NCI-H748 (cell line): ENCODE data around the gene RNPEP.
A peak's percentile ranks its signal among the peaks of the same experiment; 100 is the strongest.
"Not testable (repeated sequence)": the region's sequence is repeated elsewhere in the genome, so short reads cannot be mapped to it uniquely, and the experiment has no call there.

Source experiments
- DNase-seq: peaks from one replicate; lab custom pipeline; 2025; ENCODE audit not compliant: unreplicated experiment; lab: John Stamatoyannopoulos, UW

Gene RNPEP, protein sequence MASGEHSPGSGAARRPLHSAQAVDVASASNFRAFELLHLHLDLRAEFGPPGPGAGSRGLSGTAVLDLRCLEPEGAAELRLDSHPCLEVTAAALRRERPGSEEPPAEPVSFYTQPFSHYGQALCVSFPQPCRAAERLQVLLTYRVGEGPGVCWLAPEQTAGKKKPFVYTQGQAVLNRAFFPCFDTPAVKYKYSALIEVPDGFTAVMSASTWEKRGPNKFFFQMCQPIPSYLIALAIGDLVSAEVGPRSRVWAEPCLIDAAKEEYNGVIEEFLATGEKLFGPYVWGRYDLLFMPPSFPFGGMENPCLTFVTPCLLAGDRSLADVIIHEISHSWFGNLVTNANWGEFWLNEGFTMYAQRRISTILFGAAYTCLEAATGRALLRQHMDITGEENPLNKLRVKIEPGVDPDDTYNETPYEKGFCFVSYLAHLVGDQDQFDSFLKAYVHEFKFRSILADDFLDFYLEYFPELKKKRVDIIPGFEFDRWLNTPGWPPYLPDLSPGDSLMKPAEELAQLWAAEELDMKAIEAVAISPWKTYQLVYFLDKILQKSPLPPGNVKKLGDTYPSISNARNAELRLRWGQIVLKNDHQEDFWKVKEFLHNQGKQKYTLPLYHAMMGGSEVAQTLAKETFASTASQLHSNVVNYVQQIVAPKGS

DNA sequence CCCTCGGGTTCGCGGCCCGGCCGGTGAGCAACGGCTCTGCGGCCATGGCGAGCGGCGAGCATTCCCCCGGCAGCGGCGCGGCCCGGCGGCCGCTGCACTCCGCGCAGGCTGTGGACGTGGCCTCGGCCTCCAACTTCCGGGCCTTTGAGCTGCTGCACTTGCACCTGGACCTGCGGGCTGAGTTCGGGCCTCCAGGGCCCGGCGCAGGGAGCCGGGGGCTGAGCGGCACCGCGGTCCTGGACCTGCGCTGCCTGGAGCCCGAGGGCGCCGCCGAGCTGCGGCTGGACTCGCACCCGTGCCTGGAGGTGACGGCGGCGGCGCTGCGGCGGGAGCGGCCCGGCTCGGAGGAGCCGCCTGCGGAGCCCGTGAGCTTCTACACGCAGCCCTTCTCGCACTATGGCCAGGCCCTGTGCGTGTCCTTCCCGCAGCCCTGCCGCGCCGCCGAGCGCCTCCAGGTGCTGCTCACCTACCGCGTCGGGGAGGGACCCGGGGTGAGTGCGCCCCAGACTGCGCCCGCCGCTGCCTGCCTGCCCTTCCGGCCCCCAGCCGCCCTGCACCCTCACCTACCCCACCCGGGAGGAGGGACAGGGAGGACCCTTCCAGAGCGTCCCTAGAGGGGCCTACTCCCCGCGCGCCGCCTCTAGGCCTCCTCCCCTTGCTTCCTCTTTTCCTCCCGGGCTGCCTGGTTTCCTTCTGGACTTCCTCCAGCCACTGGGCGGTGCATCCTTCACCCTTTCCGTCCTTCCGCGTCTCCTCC is at the start of gene RNPEP:
Gene RNPEP, plus strand, starts transcription at position 26 of the 757 bp plus-strand sequence. Its CDS starts 19 bp downstream, at position 45.
- peak; percentile 69 for DNase-seq

DNA sequence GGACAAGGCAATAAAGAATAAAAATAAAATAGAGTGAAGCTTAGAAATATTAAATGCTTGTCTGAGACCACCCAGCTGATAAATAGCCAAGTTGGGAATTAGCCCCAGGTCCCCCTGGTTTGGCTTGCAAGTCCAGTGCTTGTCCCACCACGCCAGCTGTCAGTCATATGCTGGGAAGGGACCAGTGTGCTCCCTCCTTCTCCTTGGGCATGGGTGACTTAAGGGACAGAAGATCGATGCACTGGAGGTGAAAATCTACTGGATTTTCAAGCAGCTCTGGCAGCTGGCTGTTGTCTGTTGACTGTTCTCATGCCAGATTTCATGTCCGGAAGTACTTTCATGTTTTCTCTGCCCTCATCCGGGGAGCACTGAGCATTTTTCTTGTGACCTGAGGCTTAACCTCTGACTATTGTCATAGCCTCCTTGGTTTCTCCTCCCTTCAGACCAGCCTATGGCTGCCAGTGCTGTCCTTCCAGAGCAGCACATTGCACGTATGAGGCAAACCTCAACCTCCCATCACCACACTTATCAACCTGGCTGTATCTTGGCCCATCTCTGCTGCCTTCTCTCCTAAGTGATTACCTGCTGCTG is 48.5 kb upstream of the RNPEP start:
- DNase-seq: no peak

DNA sequence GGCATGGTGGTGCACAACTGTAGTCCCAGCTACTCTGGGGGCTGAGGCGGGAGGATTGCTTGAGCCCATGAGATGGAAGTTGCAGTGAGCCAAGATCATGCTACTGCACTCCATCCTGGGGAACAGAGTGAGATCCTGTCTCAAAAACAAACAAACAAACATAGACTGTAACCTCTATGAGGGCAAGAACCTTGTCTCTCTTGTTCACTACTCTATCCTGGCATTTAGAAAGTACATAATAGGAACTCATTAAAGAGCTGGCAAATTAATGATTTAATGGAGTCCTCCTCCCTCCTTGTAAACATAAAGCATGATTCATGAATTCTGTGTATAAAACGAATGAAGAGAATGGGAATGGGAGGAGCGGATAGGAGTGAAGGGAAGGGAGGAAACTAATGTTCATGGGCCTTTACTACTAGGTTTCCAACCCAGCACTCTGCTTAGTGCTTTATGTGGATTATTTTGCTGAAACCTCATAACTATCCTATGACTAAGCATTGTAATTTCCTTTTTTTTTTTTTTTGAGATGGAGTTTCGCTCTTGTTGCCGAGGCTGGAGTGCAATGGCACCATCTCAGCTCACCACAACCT is 44.7 kb upstream of the RNPEP start:
- DNase-seq: no peak

DNA sequence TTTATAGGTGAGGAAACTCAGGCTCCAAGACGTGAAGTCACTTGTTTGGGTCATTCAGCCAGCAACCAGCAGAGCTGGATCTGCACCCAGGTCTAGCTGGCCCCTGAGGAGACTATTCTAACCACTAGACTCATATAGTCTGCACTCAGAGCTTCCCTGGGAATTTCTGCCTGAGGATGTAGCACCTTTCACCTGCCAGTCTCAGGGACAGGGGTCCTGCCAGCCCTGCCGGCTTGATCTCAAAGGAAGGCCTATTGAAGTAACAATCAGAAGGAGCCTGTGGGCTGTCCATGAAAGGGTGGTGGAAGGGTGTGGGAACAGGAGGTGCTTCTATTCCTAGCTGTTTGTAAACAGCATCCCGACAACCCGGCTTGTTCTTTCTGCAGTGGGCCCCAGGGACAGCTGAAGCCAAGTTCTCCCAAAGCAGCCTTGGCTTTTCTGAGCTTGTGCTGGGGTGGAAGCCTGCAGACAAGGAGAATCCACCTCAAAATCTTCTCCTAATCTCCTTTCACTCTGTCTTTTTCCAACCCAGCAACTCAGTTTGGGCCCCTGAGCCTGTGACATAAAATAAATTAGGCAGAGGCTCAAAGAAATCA is 43.9 kb upstream of the RNPEP start:
- DNase-seq: no peak

DNA sequence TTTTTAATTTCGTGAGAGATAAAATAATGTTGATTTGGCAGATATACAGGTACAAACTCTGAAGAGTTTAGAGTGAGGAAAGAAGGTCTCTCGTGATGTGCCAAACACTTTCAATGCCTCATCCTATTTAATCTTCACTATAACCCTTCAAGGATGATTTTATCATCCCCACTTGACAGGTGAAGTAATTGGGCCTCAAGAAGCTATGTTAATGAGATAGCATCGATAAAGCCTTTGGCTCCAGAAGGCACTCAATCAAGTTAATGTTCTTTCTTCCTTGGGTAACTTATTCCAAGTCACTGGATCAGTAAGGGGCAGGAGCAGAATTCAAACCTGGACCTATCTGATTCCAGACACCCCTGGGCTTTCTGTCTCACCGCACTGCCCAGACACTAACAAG is 43.3 kb upstream of the RNPEP start:
- DNase-seq: no peak

DNA sequence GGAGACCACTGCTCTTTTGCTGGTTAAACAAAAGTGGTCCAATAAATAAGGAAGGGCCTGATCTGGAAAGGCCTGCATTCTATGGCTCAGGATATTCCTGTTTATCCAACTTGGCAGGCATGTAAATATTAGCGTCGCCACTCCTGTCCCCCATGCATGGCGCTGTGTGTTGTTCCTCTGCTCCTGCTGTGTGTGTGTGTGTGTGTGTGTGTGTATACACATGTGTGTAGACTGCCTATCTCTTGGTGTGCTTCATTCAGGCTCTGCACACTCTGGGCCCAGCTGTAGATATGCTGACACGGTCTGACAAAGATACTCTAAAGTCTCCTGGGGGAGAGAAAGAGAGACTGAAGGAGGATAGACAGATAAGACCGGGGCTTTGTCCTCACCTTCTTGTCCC is 42.9 kb upstream of the RNPEP start:
- DNase-seq: no peak

DNA sequence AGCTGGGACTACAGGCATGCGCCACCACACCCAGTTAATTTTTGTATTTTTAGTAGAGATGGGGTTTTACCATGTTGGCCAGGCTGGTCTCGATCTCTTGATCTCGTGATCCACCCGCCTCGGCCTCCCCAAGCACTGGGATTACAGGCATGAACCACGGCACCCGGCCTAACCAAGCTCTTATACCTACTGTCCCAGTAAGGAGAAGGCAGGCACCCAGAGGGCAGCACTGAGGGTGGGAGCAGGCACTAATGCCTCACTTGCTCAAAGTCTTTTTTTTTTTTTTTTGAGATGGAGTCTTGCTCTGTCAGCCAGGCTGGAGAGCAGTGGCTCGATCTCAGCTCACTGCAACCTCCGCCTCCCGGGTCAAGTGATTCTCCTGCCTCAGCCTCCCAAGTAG is 42.1 kb upstream of the RNPEP start:
- DNase-seq: not testable (repeated sequence)

DNA sequence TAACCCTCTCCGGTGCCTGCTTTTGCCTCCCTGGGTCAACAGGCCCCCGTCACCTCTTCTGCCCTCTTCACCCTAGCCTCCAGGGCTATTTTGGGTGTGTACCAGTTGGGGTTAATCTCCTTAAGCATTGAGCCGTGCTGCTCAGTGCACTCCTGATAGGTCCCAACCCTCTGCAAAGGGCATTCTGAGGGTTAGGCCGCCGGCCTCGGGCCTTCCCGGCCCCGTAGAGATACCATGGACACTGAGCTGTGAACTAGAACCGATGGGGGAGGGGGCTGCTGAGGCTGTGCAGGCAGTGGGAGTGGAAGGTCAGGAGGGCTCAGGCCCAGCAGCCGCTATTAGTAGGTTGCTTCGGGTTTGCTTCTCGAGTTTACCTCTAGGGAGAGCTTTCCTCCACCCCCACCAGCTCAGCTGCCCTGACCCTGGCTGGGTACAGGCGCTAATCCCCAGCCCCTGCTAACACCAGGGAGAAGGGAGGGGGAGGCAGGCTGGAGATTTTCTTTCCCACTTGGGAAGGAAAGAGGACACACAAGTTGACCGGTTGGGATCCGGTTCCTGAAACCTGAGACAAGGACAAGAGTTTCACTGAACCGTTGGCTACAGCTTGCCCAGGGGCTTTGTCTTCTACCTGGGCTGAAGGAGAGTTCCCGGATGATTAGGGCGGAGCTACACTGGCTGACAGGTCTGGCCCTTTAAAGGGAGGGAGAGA is 40.9 kb upstream of the RNPEP start:
- DNase-seq: no peak

DNA sequence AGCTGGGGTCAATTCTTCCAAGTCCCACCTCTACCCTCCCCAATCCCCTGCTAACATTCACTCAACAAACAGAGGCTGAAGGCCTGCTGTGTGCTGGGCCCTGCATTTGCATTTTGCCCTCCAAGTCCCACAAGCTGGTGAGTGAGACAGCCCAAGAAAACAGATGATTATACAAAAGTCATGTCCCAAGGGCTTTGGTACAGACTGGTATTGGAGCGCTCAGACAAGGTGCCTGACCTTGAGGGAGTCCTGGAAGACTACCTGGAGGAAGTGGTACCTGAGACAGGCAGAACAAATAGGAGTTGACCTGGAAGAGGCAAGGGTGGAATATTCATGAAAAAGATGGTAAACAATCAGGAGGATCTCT is 40.3 kb upstream of the RNPEP start:
- no peak for DNase-seq

DNA sequence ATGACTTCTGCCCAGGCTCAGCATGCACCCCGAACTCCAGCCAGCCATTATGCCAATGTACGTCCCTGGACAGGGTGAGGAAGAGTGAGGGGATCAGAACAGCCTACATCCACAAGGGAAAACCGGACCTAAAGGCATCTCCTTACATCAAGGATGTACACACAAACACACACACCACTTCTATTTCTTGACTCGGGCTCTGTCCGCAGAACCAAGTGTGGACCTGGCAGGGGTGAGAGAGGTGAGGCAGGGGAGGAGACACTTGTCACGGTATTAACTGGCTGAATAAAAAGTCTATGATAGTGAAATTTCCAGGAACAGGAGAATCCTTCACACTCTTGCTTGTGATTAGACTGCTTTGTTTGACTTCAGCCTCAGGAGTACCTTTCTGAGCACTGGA is 38.4 kb upstream of the RNPEP start:
- DNase-seq: no peak

DNA sequence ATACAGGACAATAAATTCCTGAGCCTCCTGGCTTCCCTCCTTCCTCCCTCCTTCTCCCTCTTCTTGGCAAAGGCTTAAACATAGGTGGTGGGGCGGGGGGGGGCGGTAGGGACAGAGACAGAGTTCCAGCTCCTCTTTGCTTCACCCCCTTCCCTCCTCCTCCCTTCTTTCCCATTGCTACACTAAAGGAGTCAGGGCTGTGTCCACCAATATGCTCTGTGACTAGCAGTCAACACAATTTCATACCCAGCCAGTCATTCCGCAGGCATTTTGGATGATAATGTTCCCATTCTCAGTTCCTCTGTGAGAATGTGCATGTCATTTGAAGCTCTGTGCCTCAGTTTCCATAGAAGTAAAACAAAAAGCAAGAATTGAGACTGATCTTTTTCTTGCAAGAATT is 37.8 kb upstream of the RNPEP start:
- no peak for DNase-seq

DNA sequence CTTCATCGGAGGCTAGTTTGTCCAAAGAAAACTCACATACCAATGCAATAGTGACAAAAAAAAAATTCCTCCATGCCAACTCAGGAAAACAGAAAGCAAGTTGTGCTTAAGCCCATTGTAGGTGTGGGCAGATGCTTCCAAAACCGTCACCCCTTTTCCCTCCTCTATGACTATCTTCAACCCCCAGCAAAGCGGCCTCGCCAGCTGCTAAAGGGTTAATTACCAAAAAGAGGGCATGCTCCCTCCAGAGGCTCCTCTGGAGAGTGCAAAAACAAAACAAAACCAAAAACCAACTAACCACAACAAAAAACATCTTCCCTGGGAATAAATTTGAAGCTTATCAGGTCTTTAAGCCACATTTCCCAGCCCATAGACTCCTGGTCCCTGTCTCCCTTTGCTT is 37.3 kb upstream of the RNPEP start:
- no peak for DNase-seq

DNA sequence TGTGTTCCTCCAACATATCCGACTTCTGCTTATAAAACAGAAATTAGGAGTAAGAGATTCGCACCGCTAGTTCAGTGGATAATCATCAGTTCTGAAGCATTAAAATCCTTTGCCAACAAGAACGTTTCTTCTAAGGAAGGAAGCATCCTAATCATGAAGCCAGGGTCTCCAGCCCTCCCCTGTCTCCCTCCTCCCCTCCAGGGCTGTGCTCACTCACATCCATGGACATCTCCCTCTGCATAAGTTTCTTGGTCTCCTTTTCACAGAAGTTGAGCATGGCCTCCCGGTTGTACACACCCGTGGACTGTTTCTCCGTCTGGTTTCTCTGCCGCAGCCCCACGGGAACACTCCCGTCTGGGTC is 36.6 kb upstream of the RNPEP start:
- no peak for DNase-seq

DNA sequence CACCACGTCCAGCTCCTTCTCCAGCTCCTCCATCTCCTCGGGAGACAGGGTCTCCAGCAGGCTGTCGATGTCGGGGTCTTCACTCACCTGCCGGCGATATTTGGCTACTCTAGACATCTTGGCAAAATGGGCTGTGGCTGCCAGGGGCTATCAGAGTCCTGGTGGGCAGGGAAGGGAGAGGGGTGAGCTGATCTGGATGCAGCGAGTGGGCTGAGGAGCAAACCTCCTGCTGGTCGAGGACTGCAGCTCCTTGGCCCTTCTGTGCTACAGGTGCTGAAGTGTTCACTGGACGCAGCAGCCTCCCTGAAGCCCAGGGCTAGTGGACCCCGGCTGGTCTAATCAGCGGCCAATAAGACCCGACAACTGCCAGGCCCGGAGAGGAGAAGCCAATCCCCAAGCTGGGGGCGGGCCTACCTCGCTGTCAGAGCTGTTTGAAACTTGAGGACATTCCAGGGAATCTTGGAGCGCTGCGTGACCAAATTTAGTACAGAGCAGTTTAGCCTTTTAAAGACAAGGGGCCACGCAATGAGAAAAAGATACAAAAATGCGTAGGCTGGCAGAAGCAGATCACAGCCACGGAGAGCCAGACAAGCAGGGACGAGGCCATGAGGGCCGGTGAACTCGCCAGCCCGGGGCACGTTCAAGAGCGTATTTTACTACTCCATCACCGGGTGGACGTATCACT is 36.1 kb upstream of the RNPEP start, which contains the start of gene LMOD1:
Gene LMOD1, minus strand, starts transcription at position 325 of the 685 bp plus-strand sequence. Its CDS starts 208 bp downstream, at position 117.
- DNase-seq: peak; percentile 65

DNA sequence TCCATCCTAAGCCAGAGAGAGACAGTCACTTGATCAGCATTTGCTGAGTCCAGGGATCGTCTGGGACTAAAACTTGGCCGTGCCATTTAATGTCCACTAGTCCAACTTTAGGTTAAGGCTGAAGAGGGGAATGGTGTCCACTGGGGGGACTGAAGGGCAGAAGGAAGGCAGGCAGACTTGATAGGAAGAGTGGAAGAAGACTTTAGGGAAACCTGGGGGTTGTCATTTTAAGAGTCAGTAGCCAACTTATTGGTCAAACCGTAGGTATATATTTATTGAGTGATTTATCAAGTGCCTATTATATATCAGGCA is 34.8 kb upstream of the RNPEP start:
- no peak for DNase-seq

DNA sequence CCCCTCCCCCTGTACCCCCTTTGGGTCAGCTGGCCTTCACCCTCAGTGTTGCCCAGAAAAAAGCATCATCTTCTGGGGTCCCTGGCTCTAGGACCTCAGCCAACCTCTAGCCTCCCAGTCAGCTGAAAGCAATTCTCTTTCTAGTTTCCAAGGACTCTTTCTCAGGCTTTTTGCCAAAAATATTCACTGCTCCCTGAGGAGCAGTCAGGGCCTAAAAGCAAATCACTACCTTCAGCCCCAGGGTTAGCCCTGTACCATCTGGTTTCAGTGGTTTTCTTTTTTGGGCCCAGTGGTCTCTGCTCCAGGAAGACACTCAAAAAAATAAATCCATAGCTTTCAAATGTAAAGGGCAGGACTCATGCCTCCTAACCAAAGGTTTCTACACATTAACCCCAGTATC is 33.0 kb upstream of the RNPEP start:
- DNase-seq: no peak

DNA sequence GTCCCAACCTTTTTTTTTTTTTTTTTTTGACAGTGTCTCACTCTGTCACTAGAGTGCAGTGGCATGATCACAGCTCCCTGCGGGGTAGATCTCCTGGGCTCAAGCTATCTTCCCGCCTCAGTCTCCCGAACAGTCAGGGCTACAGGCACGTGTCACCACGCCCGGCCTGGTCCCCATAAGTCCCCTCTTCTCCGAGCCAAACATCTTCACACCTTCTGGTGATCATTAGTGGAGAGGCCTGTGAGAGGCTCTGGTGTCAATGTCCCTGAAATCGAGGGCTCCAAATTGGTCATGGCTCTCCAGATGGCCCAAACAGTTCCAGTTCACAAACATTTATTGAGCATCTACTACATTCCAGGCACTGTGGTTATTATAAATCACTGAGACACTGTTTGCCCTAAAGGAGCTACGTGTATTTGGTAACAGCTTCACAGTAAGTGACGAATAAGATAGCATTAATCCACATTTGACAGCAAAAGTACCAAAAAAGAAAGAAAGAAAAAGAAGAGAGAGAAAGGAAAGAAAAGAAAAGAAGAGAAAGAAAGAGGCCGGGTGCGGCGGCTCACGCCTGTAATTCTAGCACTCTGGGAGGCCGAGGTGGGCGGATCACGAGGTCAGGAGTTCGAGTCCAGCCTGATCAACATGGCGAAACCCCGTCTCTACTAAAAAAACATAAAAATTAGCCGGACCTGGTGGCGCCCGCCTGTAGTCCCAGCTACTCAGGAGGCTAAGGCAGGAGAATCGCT is 28.0 kb upstream of the RNPEP start:
- DNase-seq: no peak

DNA sequence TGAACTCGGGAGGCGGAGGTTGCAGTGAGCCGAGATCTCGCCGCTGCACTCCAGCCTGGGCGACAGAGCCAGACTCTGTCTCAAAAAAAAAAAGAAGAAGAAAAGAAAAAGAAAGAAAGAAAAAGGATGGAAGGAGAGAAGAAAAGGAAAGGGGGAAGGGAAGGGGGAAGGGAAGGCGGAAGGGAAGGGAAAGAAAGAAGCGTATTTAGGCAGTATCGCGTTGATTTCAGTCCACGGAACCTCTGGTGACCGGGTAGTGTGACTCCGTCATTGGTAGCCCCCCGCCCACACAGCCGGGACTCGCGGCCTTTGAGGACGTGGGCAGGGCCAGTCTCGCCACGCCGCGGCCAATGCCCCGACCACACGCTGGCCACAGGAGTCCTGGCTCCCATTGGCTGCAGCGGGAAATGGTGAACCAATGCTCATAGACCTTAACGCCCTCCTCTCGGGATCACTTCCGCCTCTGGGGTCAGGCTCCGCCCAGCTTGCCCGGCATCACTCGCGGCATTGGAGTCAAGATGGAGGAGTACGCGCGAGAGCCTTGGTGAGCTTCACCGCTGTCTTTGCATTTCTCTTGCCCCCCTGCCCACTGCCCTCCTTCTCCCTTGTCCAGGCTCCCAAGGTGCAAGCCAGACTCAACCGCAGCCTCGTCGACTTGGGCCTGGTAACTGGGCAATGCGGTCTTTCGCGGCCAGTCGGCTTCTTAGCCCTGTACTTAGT is 27.3 kb upstream of the RNPEP start, which contains the start of gene TIMM17A:
Gene TIMM17A, plus strand, starts transcription at position 495 of the 720 bp plus-strand sequence. Its CDS starts 24 bp downstream, at position 519.
- peak; percentile 95 for DNase-seq
